CD8-positive, alpha-beta memory T cell (primary cell): Measurements from ENCODE around the gene CALML3. TPM values are rescaled to one million over a fixed set of nuclear protein-coding genes. Genes with fewer than 3 reads are reported as not detected.
A peak's percentile ranks its signal among the peaks of the same experiment; 100 is the strongest.

ENCODE experiments used
- CTCF ChIA-PET: fragments of 350-600 bp; sonication (Branson Sonifier 250); formaldehyde crosslinking; loops from one replicate; lab custom pipeline; 2021; ENCODE audit warnings: antibody characterized with exemption; lab: Charles Lee
- POLR2A ChIA-PET: fragments of 350-600 bp; sonication (Branson Sonifier 250); formaldehyde crosslinking; loops from one replicate; lab custom pipeline; 2021; ENCODE audit warnings: antibody characterized with exemption; lab: Charles Lee
- DNase-seq, 5 donors: peaks; one replicate each; pipeline versions ENCODE4 v3.0.0 to v3.0.0-alpha.2; 2020 to 2022; ENCODE audit warnings: mixed read lengths in 1 of 5
- H3K27ac ChIP-seq: one replicate; pipeline ENCODE4 v1.7.0; 2013; ENCODE audit warnings: low read depth, mild to moderate bottlenecking, low read length, moderate library complexity
- H3K27me3 ChIP-seq: 2 replicates; pipeline ENCODE4 v1.7.0; 2013; ENCODE audit warnings: low read length, mild to moderate bottlenecking; ENCODE audit not compliant: insufficient read depth, poor library complexity, severe bottlenecking
- H3K36me3 ChIP-seq: 2 replicates; pipeline ENCODE4 v1.7.0; 2013; ENCODE audit warnings: mild to moderate bottlenecking, low read length, moderate library complexity; ENCODE audit not compliant: insufficient read depth
- H3K4me1 ChIP-seq: 2 replicates; pipeline ENCODE4 v1.7.0; 2013; ENCODE audit warnings: mild to moderate bottlenecking, low read length, moderate library complexity; ENCODE audit not compliant: insufficient read depth
- H3K4me3 ChIP-seq: 2 replicates; pipeline ENCODE4 v1.7.0; 2013; ENCODE audit warnings: mild to moderate bottlenecking, low read length
- H3K9me3 ChIP-seq: 2 replicates; pipeline ENCODE4 v1.7.0; 2013; ENCODE audit warnings: mild to moderate bottlenecking, low read length
- H3K27ac Mint-ChIP-seq, 8 donors: one replicate each; pipeline ENCODE4 v1.8.0; 2020 to 2021; ENCODE audit warnings: mixed read lengths in 8 of 8, mild to moderate bottlenecking in 6 of 8, inconsistent platforms in 3 of 8, moderate library complexity in 3 of 8
- H3K27me3 Mint-ChIP-seq, 2 donors: one replicate each; pipeline ENCODE4 v1.8.0; 2020 to 2021; ENCODE audit warnings: mixed read lengths in 2 of 2, mild to moderate bottlenecking in 1 of 2, moderate library complexity in 1 of 2
- H3K36me3 Mint-ChIP-seq, 3 donors: one replicate each; pipeline ENCODE4 v1.8.0; 2020 to 2021; ENCODE audit warnings: mixed read lengths in 3 of 3, inconsistent platforms in 1 of 3, mild to moderate bottlenecking in 1 of 3
- H3K4me1 Mint-ChIP-seq, 3 donors: one replicate each; pipeline ENCODE4 v1.8.0; 2020 to 2021; ENCODE audit warnings: mixed read lengths in 3 of 3, inconsistent platforms in 1 of 3, mild to moderate bottlenecking in 1 of 3
- H3K4me3 Mint-ChIP-seq, 7 donors: one replicate each; pipeline ENCODE4 v1.8.0; 2020 to 2021; ENCODE audit warnings: mixed read lengths in 7 of 7, mild to moderate bottlenecking in 6 of 7, moderate library complexity in 4 of 7, inconsistent platforms in 2 of 7
- H3K9me3 Mint-ChIP-seq, 5 donors: one replicate each; pipeline ENCODE4 v1.8.0; 2020 to 2022; ENCODE audit warnings: mixed read lengths in 5 of 5, mild to moderate bottlenecking in 3 of 5, moderate library complexity in 2 of 5, inconsistent platforms in 1 of 5
- polyA plus RNA-seq: library from polyadenylated mRNA; unstranded; fragments of 300-500 nt; fragmentation: Illumina TruSeq; gene quantifications from one replicate; pipeline ENCODE4 v1.2.3, GENCODE V29; 2021
- total RNA-seq, 2 experiments: library from RNA; stranded (reverse); gene quantifications; one replicate each; pipeline ENCODE4 v1.2.3, GENCODE V29; 2021

The CALML3 gene
- total and polyA plus RNA-seq, 3 experiments from 2014 or later = not detected

GRCh38 chr10:5546891-5547680 lies 22.3 kb downstream of the CALML3 start:
- Histone ChIP-seq H3K9me3 (peaks cover 3% of the 10 kb centered on the region), H3K36me3 (no peaks in the 10 kb centered on the region), H3K27me3 (no peaks in the 10 kb centered on the region), H3K4me1 (peaks cover 29% of the 10 kb centered on the region), H3K27ac (no peak overlapping the region), H3K4me3 (no peak overlapping the region)
- peaks cover 7 to 12% (median 7%) of the 10 kb centered on the region in 3 donors for H3K4me1 Mint-ChIP-seq
- peak overlapping the region in 1 of 8 donors; percentile 25 for H3K27ac Mint-ChIP-seq
- DNase-seq = no peak
- H3K9me3 Mint-ChIP-seq = peaks cover 2 to 7% (median 5%) of the 10 kb centered on the region in 5 donors
- H3K27me3 Mint-ChIP-seq = peaks cover under 1 to 2% of the 10 kb centered on the region in 2 donors
- no peak overlapping the region for H3K4me3 Mint-ChIP-seq
- POLR2A ChIA-PET = no interaction called here
- H3K36me3 Mint-ChIP-seq = no peaks in the 10 kb centered on the region
- CTCF ChIA-PET = no interaction called here

GRCh38 chr10:5547681-5547930 lies 22.8 kb downstream of the CALML3 start:
- no peak for DNase-seq
- ChIA-PET CTCF (no interaction called here), POLR2A (no interaction called here)
- H3K36me3 Mint-ChIP-seq = no peaks in the 10 kb centered on the region
- Histone ChIP-seq H3K4me3 (no peak overlapping the region), H3K27me3 (no peaks in the 10 kb centered on the region), H3K4me1 (peaks cover 34% of the 10 kb centered on the region), H3K36me3 (no peaks in the 10 kb centered on the region), H3K9me3 (peaks cover 3% of the 10 kb centered on the region), H3K27ac (peak overlapping the region; percentile 49)
- H3K27me3 Mint-ChIP-seq = no peaks in the 10 kb centered on the region
- no peak overlapping the region for H3K4me3 Mint-ChIP-seq
- peaks cover 0 to 2% (median 2%) of the 10 kb centered on the region in 5 donors for H3K9me3 Mint-ChIP-seq
- H3K4me1 Mint-ChIP-seq = peaks cover 12 to 17% (median 13%) of the 10 kb centered on the region in 3 donors
- no peak overlapping the region for H3K27ac Mint-ChIP-seq

DNA sequence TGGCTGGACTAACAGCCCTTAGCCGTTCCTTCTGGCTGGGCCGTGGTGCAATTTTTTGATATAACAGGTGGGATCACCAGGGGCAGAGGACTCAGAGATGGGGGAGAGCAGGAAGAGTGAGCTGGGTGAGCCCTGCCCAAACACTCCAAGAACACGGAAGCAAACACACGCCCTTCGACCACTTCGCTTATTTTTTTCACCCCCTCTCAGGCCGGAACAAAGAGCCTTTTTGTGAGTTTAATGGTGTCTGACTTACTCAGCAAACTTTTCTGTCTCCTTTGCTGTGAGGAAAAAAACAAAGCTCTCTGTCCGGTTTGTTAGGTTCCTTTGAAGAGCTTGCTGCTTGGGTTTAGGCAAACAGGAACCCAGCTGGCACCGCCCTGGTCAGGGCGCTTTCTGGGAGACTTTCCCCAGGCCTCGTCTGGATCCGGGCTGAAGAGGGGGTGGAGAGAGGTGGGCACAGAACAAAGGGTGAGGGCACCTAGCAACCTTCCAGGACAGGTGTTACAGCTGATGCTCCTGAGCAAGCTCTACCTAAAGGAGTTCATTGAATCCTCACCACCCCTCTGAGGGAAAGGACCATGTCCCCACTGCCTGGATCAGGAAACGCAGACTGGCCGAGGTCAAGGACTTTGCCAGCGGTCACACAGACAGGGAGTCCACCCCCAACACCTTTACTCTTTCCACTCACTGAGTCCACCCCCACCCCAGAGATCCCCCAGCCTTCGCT lies 23.3 kb downstream of the CALML3 start:
- Histone ChIP-seq H3K27me3 (no peaks in the 10 kb centered on the region), H3K27ac (peak overlapping the region; percentile 49), H3K4me3 (no peak overlapping the region), H3K4me1 (peaks cover 39% of the 10 kb centered on the region), H3K9me3 (no peaks in the 10 kb centered on the region), H3K36me3 (no peaks in the 10 kb centered on the region)
- H3K27ac Mint-ChIP-seq = no peak overlapping the region
- ChIA-PET CTCF (interaction anchor here (1.5 kb wide), 1 partner anchor 75 kb away, joined by 5 read pairs; no protein-coding TSS in a partner anchor), POLR2A (no interaction called here)
- H3K27me3 Mint-ChIP-seq = peaks cover under 1% of the 10 kb centered on the region in 2 donors
- DNase-seq = no peak
- H3K36me3 Mint-ChIP-seq = no peaks in the 10 kb centered on the region
- H3K4me1 Mint-ChIP-seq = peaks cover 14 to 20% (median 17%) of the 10 kb centered on the region in 3 donors
- H3K9me3 Mint-ChIP-seq = peaks cover 0 to 2% (median 0%) of the 10 kb centered on the region in 5 donors
- H3K4me3 Mint-ChIP-seq = no peak overlapping the region

GRCh38 chr10:5549462-5550249 lies 24.9 kb downstream of the CALML3 start:
- no peaks in the 10 kb centered on the region for H3K36me3 ChIP-seq
- H3K9me3 ChIP-seq = no peaks in the 10 kb centered on the region
- DNase-seq = no peak
- H3K27ac Mint-ChIP-seq = no peak overlapping the region
- peaks cover 14 to 20% (median 19%) of the 10 kb centered on the region in 3 donors for H3K4me1 Mint-ChIP-seq
- H3K4me1 ChIP-seq = peaks cover 46% of the 10 kb centered on the region
- POLR2A ChIA-PET = interaction anchor here (0.9 kb wide), 1 partner anchor 8 kb away, joined by 4 read pairs; no protein-coding TSS in a partner anchor
- H3K27ac ChIP-seq = no peak overlapping the region
- no peak overlapping the region for H3K4me3 ChIP-seq
- H3K27me3 ChIP-seq = no peaks in the 10 kb centered on the region
- CTCF ChIA-PET = interaction anchor here (1.5 kb wide), 2 partner anchors 9 to 73 kb away, joined by 3 to 5 read pairs; no protein-coding TSS in a partner anchor
- no peaks in the 10 kb centered on the region for H3K36me3 Mint-ChIP-seq
- H3K9me3 Mint-ChIP-seq = no peaks in the 10 kb centered on the region
- H3K4me3 Mint-ChIP-seq = no peak overlapping the region
- peaks cover 3 to 4% of the 10 kb centered on the region in 2 donors for H3K27me3 Mint-ChIP-seq

DNA sequence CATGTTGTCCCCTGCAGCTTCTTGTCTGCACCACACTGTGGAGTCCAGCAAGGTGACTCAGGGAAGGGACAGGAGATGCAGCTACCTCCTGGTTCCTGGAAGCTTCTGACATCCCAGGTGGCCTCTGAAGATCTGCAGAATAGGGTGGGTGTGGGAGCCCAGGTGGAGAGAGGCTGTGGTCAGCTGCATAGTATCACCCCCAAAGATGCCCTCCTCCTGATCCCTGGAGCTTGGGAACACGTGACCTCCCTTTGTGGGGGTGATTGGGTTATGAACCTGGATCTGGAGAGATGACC lies 25.4 kb downstream of the CALML3 start:
- Mint-ChIP-seq H3K27ac (no peak overlapping the region), H3K4me3 (no peak overlapping the region), H3K9me3 (no peaks in the 10 kb centered on the region), H3K36me3 (no peaks in the 10 kb centered on the region), H3K4me1 (peaks cover 14 to 20% (median 19%) of the 10 kb centered on the region in 3 donors), H3K27me3 (peaks cover 3 to 4% of the 10 kb centered on the region in 2 donors)
- CTCF ChIA-PET = interaction anchor here (1.5 kb wide), 1 partner anchor 8 kb away, joined by 3 read pairs; no protein-coding TSS in a partner anchor
- no peak overlapping the region for H3K27ac ChIP-seq
- POLR2A ChIA-PET = no interaction called here
- H3K36me3 ChIP-seq = no peaks in the 10 kb centered on the region
- no peaks in the 10 kb centered on the region for H3K9me3 ChIP-seq
- H3K27me3 ChIP-seq = no peaks in the 10 kb centered on the region
- DNase-seq = no peak
- peaks cover 46% of the 10 kb centered on the region for H3K4me1 ChIP-seq
- no peak overlapping the region for H3K4me3 ChIP-seq

GRCh38 chr10:5550621-5551530 lies 26.1 kb downstream of the CALML3 start:
- Mint-ChIP-seq H3K4me1 (peaks cover 14 to 20% (median 19%) of the 10 kb centered on the region in 3 donors), H3K9me3 (no peaks in the 10 kb centered on the region), H3K4me3 (peak overlapping the region in 1 of 7 donors; percentile 56), H3K36me3 (no peaks in the 10 kb centered on the region), H3K27me3 (peaks cover 3 to 4% of the 10 kb centered on the region in 2 donors), H3K27ac (no peak overlapping the region)
- ChIA-PET POLR2A (no interaction called here), CTCF (no interaction called here)
- H3K9me3 ChIP-seq = no peaks in the 10 kb centered on the region
- H3K27ac ChIP-seq = no peak overlapping the region
- no peaks in the 10 kb centered on the region for H3K27me3 ChIP-seq
- DNase-seq = no peak
- H3K4me1 ChIP-seq = peaks cover 46% of the 10 kb centered on the region
- no peak overlapping the region for H3K4me3 ChIP-seq
- H3K36me3 ChIP-seq = no peaks in the 10 kb centered on the region
